Measurements from ENCODE around the gene GJB5.

- TF ChIP-seq CTCF (IDR thresholded peaks at IDR 0.05) (no peak), EZH2 (IDR thresholded peaks at IDR 0.05) (no peak), EZH2phosphoT487 (IDR thresholded peaks at IDR 0.05) (no peak)
These were observed at the start of gene GJB5 for GRCh38 chr1:34754964-34755637.

Measured in neural progenitor cell (in vitro differentiated cells).